ENCODE data around the gene VPS33A.

Gene VPS33A

DNA sequence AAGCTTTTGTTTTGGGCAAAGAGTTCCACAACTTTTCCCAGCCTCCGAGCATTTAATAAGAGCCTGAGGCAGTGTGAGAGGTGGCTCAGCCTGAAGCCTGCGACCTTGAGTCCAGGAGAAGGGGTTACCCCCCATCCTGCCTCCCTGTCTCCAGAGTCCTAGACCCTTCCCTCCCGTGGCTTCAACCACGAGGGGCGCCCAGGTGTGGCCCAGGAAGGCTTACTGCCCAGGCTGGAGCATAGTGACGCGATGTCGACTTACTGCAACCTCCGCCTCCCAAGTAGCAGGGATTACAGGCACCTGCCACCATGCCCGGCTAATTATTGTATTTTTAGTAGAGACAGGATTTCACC lies 82.7 kb downstream of the VPS33A start:
- DNase-seq (ENCODE audit: low read depth in 2 of 3, low spot score in 2 of 3) = no peak

GRCh38 chr12:122182887-122183587 lies 83.3 kb downstream of the VPS33A start, which contains the start of gene LRRC43:
Gene LRRC43 (plus strand): TSS chr12:122183123. CDS start chr12:122183145, 22 bp downstream.
- DNase-seq (ENCODE audit: low read depth in 2 of 3, low spot score in 2 of 3) = no peak
